Keratinocyte (primary cell): ENCODE data around the gene CEP85. TPM values are rescaled to one million over a fixed set of nuclear protein-coding genes. Genes with fewer than 3 reads are reported as not detected.

ENCODE experiments used
- DNase-seq: peaks from one replicate; pipeline ENCODE4 v3.0.0-alpha.2; 2011; ENCODE audit warnings: low read depth, missing footprints, low spot score
- FAIRE-seq: peaks from 2 replicates; lab custom pipeline; 2011; peaks lifted over from hg19 to GRCh38; lab: Jason Lieb, UNC
- H2AFZ ChIP-seq: 2 replicates; pipeline ENCODE4 v1.6.0; 2012; ENCODE audit warnings: low read length, control low read depth, inconsistent platforms; ENCODE audit not compliant: control insufficient read depth
- H3K27ac ChIP-seq: 2 replicates; pipeline ENCODE4 v1.5.1; 2011; ENCODE audit warnings: low read length; ENCODE audit not compliant: control insufficient read depth, insufficient read depth
- H3K27me3 ChIP-seq: 3 replicates; pipeline ENCODE4 v1.6.0; 2011; ENCODE audit warnings: low read length; ENCODE audit not compliant: control insufficient read depth, insufficient read depth; ENCODE audit errors: extremely low read depth
- H3K36me3 ChIP-seq, 2 experiments: 2 replicates in 1 of 2; 3 replicates in 1 of 2; pipeline ENCODE4 v1.5.1; 2011; ENCODE audit warnings: low read length in 2 of 2, mild to moderate bottlenecking in 1 of 2; ENCODE audit not compliant: control insufficient read depth in 2 of 2, insufficient read depth in 2 of 2; ENCODE audit errors: extremely low read depth in 1 of 2
- H3K4me1 ChIP-seq: 3 replicates; pipeline ENCODE4 v1.5.1; 2011; ENCODE audit warnings: low read length; ENCODE audit not compliant: control insufficient read depth, insufficient read depth; ENCODE audit errors: extremely low read depth
- H3K4me2 ChIP-seq: 3 replicates; pipeline ENCODE4 v1.6.0; 2011; ENCODE audit warnings: low read depth, low read length; ENCODE audit not compliant: control insufficient read depth, insufficient read depth; ENCODE audit errors: extremely low read depth
- H3K4me3 ChIP-seq, 3 experiments: fragments of 200-600 bp in 1 of 3; sonication (generic) in 1 of 3; 2 replicates in 2 of 3; 3 replicates in 1 of 3; pipeline ENCODE4 v1.5.1; 2011 to 2016; ENCODE audit warnings: low read length in 3 of 3, mild to moderate bottlenecking in 3 of 3, control low read depth in 2 of 3, inconsistent platforms in 1 of 3, low read depth in 1 of 3, mixed read lengths in 1 of 3, mixed run types in 1 of 3, moderate library complexity in 1 of 3; ENCODE audit not compliant: control insufficient read depth in 2 of 3, insufficient read depth in 2 of 3; ENCODE audit errors: extremely low read depth in 1 of 3
- H3K79me2 ChIP-seq: 2 replicates; pipeline ENCODE4 v1.6.0; 2012; ENCODE audit warnings: low read length; ENCODE audit not compliant: control insufficient read depth, insufficient read depth
- H3K9ac ChIP-seq: 3 replicates; pipeline ENCODE4 v1.6.0; 2011; ENCODE audit warnings: low read length; ENCODE audit not compliant: control insufficient read depth, insufficient read depth; ENCODE audit errors: extremely low read depth
- H3K9me1 ChIP-seq: 3 replicates; pipeline ENCODE4 v1.6.0; 2011; ENCODE audit warnings: low read length; ENCODE audit not compliant: control insufficient read depth, insufficient read depth; ENCODE audit errors: extremely low read depth
- H3K9me3 ChIP-seq: 2 replicates; pipeline ENCODE4 v1.5.1; 2012; ENCODE audit warnings: low read depth, low read length; ENCODE audit not compliant: control insufficient read depth
- H4K20me1 ChIP-seq: 3 replicates; pipeline ENCODE4 v1.6.0; 2011; ENCODE audit warnings: low read length; ENCODE audit not compliant: control insufficient read depth, insufficient read depth; ENCODE audit errors: extremely low read depth
- EZH2 ChIP-seq: IDR thresholded peaks from one replicate; pipeline ENCODE4 v1.6.1; 2012; ENCODE audit warnings: inconsistent platforms, mild to moderate bottlenecking, low read length, moderate library complexity
- dilution Hi-C: fragments of 300-500 bp; cut with MboI; formaldehyde crosslinking; loops from one replicate; pipeline ENCODE4 v1.7.0; 2020; ENCODE audit warnings: low sequenced_read_pairs; ENCODE audit not compliant: extremely low pct_ligation_motif_present
- polyA plus RNA-seq, 5 experiments: library from polyadenylated mRNA; depleted of rRNA in 3 of 5; stranded (reverse) in 3 of 5; stranded (forward) in 1 of 5; unstranded in 1 of 5; fragments of >200 nt; gene quantifications; 1 replicate in 1 of 5; 2 replicates in 3 of 5; 3 replicates in 1 of 5; pipeline versions ENCODE4 v1.2.1 to v1.2.3, GENCODE V29; 2011 to 2012; ENCODE audit warnings: missing spikeins in 2 of 5, low read depth in 1 of 5, low replicate concordance in 1 of 5
- TF ChIP-seq, protein P1 (sequence below), 3 experiments: IDR thresholded peaks in 1 of 3; conservative IDR thresholded peaks in 1 of 3; optimal IDR thresholded peaks in 1 of 3; 2 replicates in 2 of 3; 3 replicates in 1 of 3; pipeline versions ENCODE3 to v1.5.1; 2011; ENCODE audit warnings: low read length in 3 of 3, mild to moderate bottlenecking in 3 of 3, moderate library complexity in 2 of 3, control low read depth in 1 of 3, inconsistent platforms in 1 of 3; ENCODE audit not compliant: insufficient read depth in 2 of 3; ENCODE audit errors: extremely low read depth in 1 of 3

CEP85 gene
- polyA plus RNA-seq, 1 donor (not counting 4 experiments of a cell fraction or from before 2014, with no cell fraction given) = 17.0 TPM

DNA sequence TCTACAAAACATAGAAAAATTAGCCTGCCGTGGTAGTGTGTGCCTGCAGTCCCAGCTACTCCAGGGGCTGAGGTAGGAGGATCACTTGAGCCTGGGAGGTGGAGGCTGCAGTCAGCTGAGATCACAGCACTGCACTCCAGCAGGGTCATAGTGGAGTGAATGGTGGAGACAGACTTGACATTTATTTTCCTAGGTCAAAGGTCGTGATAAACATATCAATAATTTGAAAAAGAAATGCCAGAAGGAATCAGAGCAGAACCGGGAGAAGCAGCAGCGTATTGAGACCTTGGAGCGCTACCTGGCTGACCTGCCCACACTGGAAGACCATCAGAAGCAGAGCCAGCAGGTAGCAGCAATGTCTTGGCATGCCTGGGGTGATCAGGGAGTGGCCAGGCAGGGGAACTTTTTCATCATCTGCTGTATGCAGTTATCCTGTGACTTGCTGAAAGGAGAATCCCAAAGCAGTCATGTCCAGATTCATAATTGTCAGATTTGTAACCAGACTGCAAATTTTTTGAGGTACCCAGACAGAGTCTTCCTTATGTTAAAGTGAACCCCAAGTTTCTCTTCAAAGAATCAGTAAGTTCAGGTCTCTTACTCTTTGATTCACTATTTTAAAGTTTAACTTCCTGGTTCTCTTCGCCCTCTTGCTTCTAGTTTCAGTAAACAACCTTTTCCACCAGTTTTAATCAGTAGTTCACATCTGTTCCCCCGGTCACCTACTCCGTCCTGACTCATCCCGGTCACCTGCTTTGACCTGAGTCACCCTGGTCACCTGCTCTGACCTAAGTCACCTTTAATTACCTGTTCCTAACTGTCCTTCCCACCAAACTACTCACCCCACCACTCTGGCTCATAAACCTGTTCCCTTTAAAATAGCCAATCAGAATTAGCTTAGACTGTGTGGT lies 34.5 kb downstream of the CEP85 start:
- H2AFZ ChIP-seq = no peak overlapping the region
- FAIRE-seq = no peak
- H3K79me2 ChIP-seq = no peaks in the 10 kb centered on the region
- H3K27me3 ChIP-seq = no peaks in the 10 kb centered on the region
- no peak overlapping the region for H3K4me3 ChIP-seq
- no peak overlapping the region for H3K27ac ChIP-seq
- no peak overlapping the region for H3K9ac ChIP-seq
- TF ChIP-seq, protein P1, sequence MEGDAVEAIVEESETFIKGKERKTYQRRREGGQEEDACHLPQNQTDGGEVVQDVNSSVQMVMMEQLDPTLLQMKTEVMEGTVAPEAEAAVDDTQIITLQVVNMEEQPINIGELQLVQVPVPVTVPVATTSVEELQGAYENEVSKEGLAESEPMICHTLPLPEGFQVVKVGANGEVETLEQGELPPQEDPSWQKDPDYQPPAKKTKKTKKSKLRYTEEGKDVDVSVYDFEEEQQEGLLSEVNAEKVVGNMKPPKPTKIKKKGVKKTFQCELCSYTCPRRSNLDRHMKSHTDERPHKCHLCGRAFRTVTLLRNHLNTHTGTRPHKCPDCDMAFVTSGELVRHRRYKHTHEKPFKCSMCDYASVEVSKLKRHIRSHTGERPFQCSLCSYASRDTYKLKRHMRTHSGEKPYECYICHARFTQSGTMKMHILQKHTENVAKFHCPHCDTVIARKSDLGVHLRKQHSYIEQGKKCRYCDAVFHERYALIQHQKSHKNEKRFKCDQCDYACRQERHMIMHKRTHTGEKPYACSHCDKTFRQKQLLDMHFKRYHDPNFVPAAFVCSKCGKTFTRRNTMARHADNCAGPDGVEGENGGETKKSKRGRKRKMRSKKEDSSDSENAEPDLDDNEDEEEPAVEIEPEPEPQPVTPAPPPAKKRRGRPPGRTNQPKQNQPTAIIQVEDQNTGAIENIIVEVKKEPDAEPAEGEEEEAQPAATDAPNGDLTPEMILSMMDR (optimal IDR thresholded peaks at IDR 0.05 in 1 of 3, IDR thresholded peaks at IDR 0.05 in 1 of 3, conservative IDR thresholded peaks at IDR 0.05 in 1 of 3; ENCODE audit: extremely low read depth in 1 of 3, insufficient read depth in 2 of 3, low read length in 3 of 3) = no peak
- TF ChIP-seq EZH2 = no peak
- DNase-seq = no peak
- H3K9me3 ChIP-seq = peaks cover 9% of the 10 kb centered on the region
- H4K20me1 ChIP-seq = no peaks in the 10 kb centered on the region
- peaks cover 7 to 47% of the 10 kb centered on the region in 2 experiments for H3K36me3 ChIP-seq
- no peaks in the 10 kb centered on the region for H3K4me1 ChIP-seq
- H3K4me2 ChIP-seq = no peak overlapping the region
- dilution Hi-C loops = no loop called here
- H3K9me1 ChIP-seq = no peaks in the 10 kb centered on the region

DNA sequence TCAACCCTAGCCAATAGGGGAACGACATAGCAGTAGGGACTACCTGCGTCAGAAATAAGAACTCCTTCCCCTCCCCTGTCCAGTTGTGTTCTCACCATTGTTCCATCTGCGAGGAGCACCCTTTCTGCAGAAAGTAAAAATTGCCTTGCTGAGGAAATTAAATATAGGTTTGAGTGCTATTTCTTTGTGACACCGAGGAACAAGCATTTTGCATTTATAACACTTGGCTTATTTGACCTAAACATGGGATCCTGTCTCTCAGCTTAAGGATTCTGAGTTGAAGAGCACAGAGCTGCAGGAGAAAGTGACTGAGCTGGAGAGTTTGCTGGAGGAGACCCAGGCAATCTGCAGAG lies 35.2 kb downstream of the CEP85 start:
- no peaks in the 10 kb centered on the region for H4K20me1 ChIP-seq
- H3K27me3 ChIP-seq = no peaks in the 10 kb centered on the region
- dilution Hi-C loops = no loop called here
- H3K9me3 ChIP-seq = peaks cover 9% of the 10 kb centered on the region
- H2AFZ ChIP-seq = no peak overlapping the region
- peaks cover 7 to 47% of the 10 kb centered on the region in 2 experiments for H3K36me3 ChIP-seq
- no peak overlapping the region for H3K4me3 ChIP-seq
- H3K79me2 ChIP-seq = no peaks in the 10 kb centered on the region
- no peak overlapping the region for H3K27ac ChIP-seq
- no peaks in the 10 kb centered on the region for H3K9me1 ChIP-seq
- DNase-seq = no peak
- H3K4me1 ChIP-seq = peaks cover under 1% of the 10 kb centered on the region
- no peak overlapping the region for H3K4me2 ChIP-seq
- FAIRE-seq = no peak
- TF ChIP-seq, protein P1 (optimal IDR thresholded peaks at IDR 0.05 in 1 of 3, IDR thresholded peaks at IDR 0.05 in 1 of 3, conservative IDR thresholded peaks at IDR 0.05 in 1 of 3; ENCODE audit: extremely low read depth in 1 of 3, insufficient read depth in 2 of 3, low read length in 3 of 3) = no peak
- no peak for TF ChIP-seq EZH2
- no peak overlapping the region for H3K9ac ChIP-seq
